Pancreas (tissue), 10 donors: ENCODE results near the gene CCL2. TPM values are rescaled to one million over a fixed set of nuclear protein-coding genes. Genes with fewer than 3 reads are reported as not detected.

Experiments
- ATAC-seq, 4 donors: fragments of 200-7000 bp; cut with Tn5 transposase; one replicate each; pipeline versions ENCODE4 v1.8.0 to v1.9.1; 2020; ENCODE audit warnings: mild to moderate bottlenecking in 4 of 4, moderate library complexity in 4 of 4
- DNase-seq, 6 donors: peaks; one replicate each; pipeline ENCODE4 v3.0.0-alpha.2; 2020
- FAIRE-seq: peaks from 2 replicates; lab custom pipeline; 2012; peaks lifted over from hg19 to GRCh38; lab: Jason Lieb, UNC
- H3K27ac ChIP-seq, 4 donors: fragments of 200-600 bp; sonication (generic); 1 replicate in 3 of 4; 2 replicates in 1 of 4; pipeline versions ENCODE4 v1.5.0 to v1.8.0; 2020
- H3K27me3 ChIP-seq, 4 donors: fragments of 200-600 bp; one replicate each; pipeline ENCODE4 v1.8.0; 2021
- H3K36me3 ChIP-seq, 3 donors: fragments of 200-600 bp; sonication (generic) in 1 of 3; one replicate each; pipeline versions ENCODE4 v1.5.0 to v1.8.0; 2020 to 2021
- H3K4me1 ChIP-seq, 3 donors: fragments of 200-600 bp; one replicate each; pipeline ENCODE4 v1.8.0; 2021
- H3K4me3 ChIP-seq, 4 donors: fragments of 200-600 bp; sonication (generic) in 2 of 4; one replicate each; pipeline versions ENCODE4 v1.5.0 to v1.8.0; 2020 to 2021
- H3K9me3 ChIP-seq, 4 donors: fragments of 200-600 bp; one replicate each; pipeline ENCODE4 v1.8.0; 2021
- CTCF ChIP-seq, 4 donors: fragments of 200-600 bp; sonication (generic) in 3 of 4; IDR thresholded peaks; one replicate each; pipeline versions ENCODE4 v1.5.0 to v1.8.0; 2021; ENCODE audit warnings: antibody characterized with exemption in 4 of 4
- WGBS, 2 donors: extraction: QIAGEN DNeasy Blood & Tissue Kit; methylation state at CpG; one replicate each; pipeline ENCODE4 v1.1.7; 2013; 5-methylcytosine and 5-hydroxymethylcytosine counted together
- intact Hi-C, 3 donors: fragments of 100-400 bp; cut with DNase I; formaldehyde crosslinking; loops; one replicate each; pipeline versions ENCODE4 v1.11.1 to v1.14.2; 2022
- polyA plus RNA-seq, 2 donors: library from polyadenylated mRNA; stranded (reverse); fragments of 200-250 nt; gene quantifications; one replicate each; pipeline ENCODE4 v1.2.3, GENCODE V29; 2013
- total RNA-seq, 6 donors: library from RNA; stranded (reverse); fragmentation: NEBNext Ultra II Directional in 4 of 6; extraction: Animal tissue kit (Norgen Biotek cat#: 25700) in 4 of 6; gene quantifications; one replicate each; pipeline versions ENCODE4 v1.2.1 to v1.2.4, GENCODE V29; 2021 to 2023
- donor health status: healthy with polysubstance abuse.
- donor health status: DM: no; HTN: no; CAD: no; lungs with moderate emphysema.
- donor health status: DM: no; HTN: no; CAD: no.
- donor health status: control.
- donor health status: control.
- donor health status: Bipolar disorder and iron deficiency.
- donor health status: DM: yes; HTN: yes; CAD: no.
- donor health status: DM: no; HTN: no; CAD: no.
- donor health status: DM: no; HTN: no; CAD: no.
- donor health status: DM: yes; HTN: yes; CAD: no.

Gene CCL2
- total and polyA plus RNA-seq, 8 donors = 5.6 to 293 (median 75.5) TPM

DNA sequence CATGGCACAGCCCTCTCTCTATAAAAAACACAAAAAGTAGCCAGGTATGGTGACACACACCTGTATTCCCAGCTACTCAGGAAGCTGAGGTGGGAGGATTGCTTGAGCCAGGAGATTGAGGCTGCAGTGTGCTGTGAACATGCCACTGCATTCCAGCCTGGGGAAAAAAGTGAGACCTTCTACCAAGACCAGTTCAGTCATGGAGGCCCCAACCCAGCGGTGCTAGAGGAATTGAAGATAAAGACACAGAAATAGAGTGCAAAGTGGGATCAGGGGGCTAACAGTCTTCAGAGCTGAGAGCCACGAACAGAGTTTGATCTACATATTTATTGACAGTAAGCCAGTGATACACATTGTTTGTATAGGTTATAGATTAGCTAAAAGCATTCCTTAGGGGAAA, 48.5 kb downstream of the CCL2 start:
- FAIRE-seq = no peak
- WGBS, 2 donors = 56 to 60% methylated on average over 2 of the region's 2 CpGs
- H3K27me3 ChIP-seq = no peaks in the 10 kb centered on the region
- no peaks in the 10 kb centered on the region for H3K4me1 ChIP-seq
- H3K4me3 ChIP-seq = no peak overlapping the region
- no peak overlapping the region for H3K27ac ChIP-seq
- no peaks in the 10 kb centered on the region for H3K9me3 ChIP-seq
- DNase-seq = no peak
- H3K36me3 ChIP-seq = no peaks in the 10 kb centered on the region
- intact Hi-C loops = loop anchor here in 1 of 3 donors (10.0 kb wide), 1 partner anchor 99 kb away; no protein-coding TSS in a partner anchor
- TF ChIP-seq CTCF (IDR thresholded peaks at IDR 0.05) = no peak
- no peak for ATAC-seq

DNA sequence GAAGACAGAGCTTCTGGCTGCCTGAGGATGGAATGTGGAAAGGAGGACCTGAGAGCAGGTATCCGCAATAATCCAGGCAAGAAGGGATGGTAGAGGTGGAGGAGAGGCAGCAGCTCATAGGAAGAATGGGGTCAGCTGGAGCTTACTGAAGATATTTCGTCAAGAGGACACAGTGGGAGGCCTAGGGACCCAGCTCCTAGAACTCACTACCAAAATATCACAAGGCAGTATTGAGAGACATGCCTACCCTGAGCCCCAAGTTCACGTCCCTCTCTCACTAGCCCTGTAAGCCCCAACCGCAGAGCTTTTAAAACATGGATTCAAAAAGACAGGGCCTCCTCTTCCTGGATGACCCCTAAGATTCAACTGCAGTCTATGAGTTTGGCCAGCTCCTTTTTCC, 50.0 kb downstream of the CCL2 start:
- FAIRE-seq (no peak), ATAC-seq (no peak), DNase-seq (no peak)
- intact Hi-C loops = loop anchor here in 1 of 3 donors (10.0 kb wide), 1 partner anchor 100 kb away; no protein-coding TSS in a partner anchor
- H3K36me3 ChIP-seq = no peaks in the 10 kb centered on the region
- no peak for TF ChIP-seq CTCF (IDR thresholded peaks at IDR 0.05)
- no peaks in the 10 kb centered on the region for H3K4me1 ChIP-seq
- H3K27me3 ChIP-seq = no peaks in the 10 kb centered on the region
- no peak overlapping the region for H3K27ac ChIP-seq
- H3K9me3 ChIP-seq = no peaks in the 10 kb centered on the region
- no peak overlapping the region for H3K4me3 ChIP-seq
- WGBS, 2 donors = 79 to 83% methylated on average over 4 of the region's 4 CpGs

- ATAC-seq (no peak), FAIRE-seq (no peak), DNase-seq (no peak)
- no peaks in the 10 kb centered on the region for H3K9me3 ChIP-seq
- no peaks in the 10 kb centered on the region for H3K27me3 ChIP-seq
- no peak overlapping the region for H3K4me3 ChIP-seq
- no peaks in the 10 kb centered on the region for H3K36me3 ChIP-seq
- TF ChIP-seq CTCF (IDR thresholded peaks at IDR 0.05) = no peak
- no peak overlapping the region for H3K27ac ChIP-seq
- intact Hi-C loops = loop anchor here in 1 of 3 donors (10.0 kb wide), 1 partner anchor 101 kb away; no protein-coding TSS in a partner anchor
- H3K4me1 ChIP-seq = no peaks in the 10 kb centered on the region
These were observed 50.5 kb downstream of the CCL2 start for GRCh38 chr17:34305606-34306005.

DNA sequence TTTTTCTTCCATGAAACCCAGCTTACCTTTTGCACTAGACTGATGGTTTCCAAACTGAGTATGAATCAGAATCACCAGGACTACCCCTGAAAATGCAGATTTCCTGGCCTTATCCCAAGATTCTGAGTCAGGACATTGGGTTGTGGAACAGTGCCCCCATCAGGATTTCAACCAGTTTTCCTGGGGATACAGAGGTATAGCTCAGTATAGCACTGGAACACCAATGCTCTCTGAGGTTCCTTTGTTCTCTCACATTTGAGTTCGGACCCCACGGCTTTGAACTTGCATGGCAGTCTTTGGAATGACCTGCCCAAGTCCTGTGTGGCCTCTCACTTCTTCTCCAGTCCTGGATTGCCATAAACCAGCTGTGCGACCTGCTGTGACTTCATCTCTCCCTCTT, 51.4 kb downstream of the CCL2 start:
- intact Hi-C loops = loop anchor here in 1 of 3 donors (10.0 kb wide), 1 partner anchor 102 kb away; no protein-coding TSS in a partner anchor
- Histone ChIP-seq H3K9me3 (no peaks in the 10 kb centered on the region), H3K27ac (no peak overlapping the region), H3K27me3 (no peaks in the 10 kb centered on the region), H3K4me3 (no peak overlapping the region), H3K4me1 (no peaks in the 10 kb centered on the region), H3K36me3 (no peaks in the 10 kb centered on the region)
- FAIRE-seq = no peak
- 33 to 38% methylated on average over 3 of the region's 3 CpGs for WGBS, 2 donors
- TF ChIP-seq CTCF (IDR thresholded peaks at IDR 0.05) = peak in 1 of 4 donors; percentile 10
- ATAC-seq = peak in 3 of 4 donors; percentile 21 to 81 (median 77)
- DNase-seq = peak in 2 of 6 donors; percentile 17 to 23

Other genes starting within 250 kb of the CCL2 start
- gene CCL7, start 14.9 kb downstream of the CCL2 start, total RNA-seq = not detected
- gene CCL7, start 14.9 kb downstream of the CCL2 start, polyA plus RNA-seq = not detected
- 1 to 10 TPM in 1 of 6 donors, under 1 TPM in 2, not detected in 3; 0.43 to 1.7 (median 1.00) TPM for gene CCL11, start 30.5 kb downstream of the CCL2 start, total RNA-seq
- 1 to 10 TPM; 1.1 to 4.0 TPM for gene CCL11, start 30.5 kb downstream of the CCL2 start, polyA plus RNA-seq
- under 1 TPM in 2 of 6 donors, not detected in 4; 0.22 to 0.46 TPM for gene CCL8, start 64.2 kb downstream of the CCL2 start, total RNA-seq
- gene CCL8, start 64.2 kb downstream of the CCL2 start, polyA plus RNA-seq = under 1 TPM in 1 of 2 donors, not detected in 1; 0.12 TPM
- 1 to 10 TPM in 2 of 6 donors, under 1 TPM in 1, not detected in 3; 0.70 to 1.2 (median 1.0) TPM for gene CCL13, start 101.2 kb downstream of the CCL2 start, total RNA-seq
- gene CCL13, start 101.2 kb downstream of the CCL2 start, polyA plus RNA-seq = under 1 TPM; 0.31 to 0.84 TPM
- gene CCL1, start 107.9 kb downstream of the CCL2 start, total RNA-seq = not detected
- gene CCL1, start 107.9 kb downstream of the CCL2 start, polyA plus RNA-seq = not detected